Liver (tissue), 2 donors: ENCODE results near the gene SMC2.

Experiments used
- GABPA ChIP-seq, 2 donors: IDR thresholded peaks in 1 of 2; conservative IDR thresholded peaks in 1 of 2; 2 replicates each; pipeline ENCODE4 v1.6.1; 2016; ENCODE audit warnings: antibody characterized with exemption in 2 of 2, mild to moderate bottlenecking in 1 of 2, moderate library complexity in 1 of 2
- RAD21 ChIP-seq, 2 donors: IDR thresholded peaks; 2 replicates each; pipeline ENCODE4 v1.6.1; 2016; ENCODE audit warnings: antibody characterized with exemption in 2 of 2, mild to moderate bottlenecking in 2 of 2
- REST ChIP-seq: IDR thresholded peaks from 2 replicates; pipeline ENCODE4 v1.6.1; 2016; ENCODE audit warnings: antibody characterized with exemption, mild to moderate bottlenecking
- TAF1 ChIP-seq: conservative IDR thresholded peaks from 2 replicates; pipeline ENCODE4 v1.6.1; 2016; ENCODE audit warnings: antibody characterized with exemption, mild to moderate bottlenecking
- TF ChIP-seq, protein P1 (sequence below): IDR thresholded peaks from 2 replicates; pipeline ENCODE4 v1.6.1; 2016; ENCODE audit warnings: antibody characterized with exemption
- donor health status: healthy.

DNA sequence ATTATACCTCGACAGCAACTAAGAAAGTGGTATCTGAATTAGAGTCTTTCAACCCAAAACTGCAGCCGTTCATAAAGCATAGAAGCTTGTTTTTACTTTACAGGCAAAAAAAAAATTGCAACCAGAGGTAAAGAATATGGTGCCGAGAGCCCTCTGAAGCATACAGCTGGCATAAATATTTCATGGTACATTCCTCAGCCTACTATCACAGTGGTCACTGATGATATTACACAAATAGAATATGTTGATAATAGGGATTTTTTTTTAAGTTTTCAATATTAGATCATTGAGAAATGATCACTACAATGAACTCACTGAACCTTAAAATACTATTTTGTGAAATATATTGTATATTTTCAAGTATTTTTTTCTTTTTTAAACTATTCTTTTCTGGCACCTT, 6.2 kb upstream of the SMC2 start:
- no peak for TF ChIP-seq GABPA (IDR thresholded peaks at IDR 0.05 in 1 of 2, conservative IDR thresholded peaks at IDR 0.05 in 1 of 2)
- TF ChIP-seq TAF1 = no peak
- TF ChIP-seq, protein P1, sequence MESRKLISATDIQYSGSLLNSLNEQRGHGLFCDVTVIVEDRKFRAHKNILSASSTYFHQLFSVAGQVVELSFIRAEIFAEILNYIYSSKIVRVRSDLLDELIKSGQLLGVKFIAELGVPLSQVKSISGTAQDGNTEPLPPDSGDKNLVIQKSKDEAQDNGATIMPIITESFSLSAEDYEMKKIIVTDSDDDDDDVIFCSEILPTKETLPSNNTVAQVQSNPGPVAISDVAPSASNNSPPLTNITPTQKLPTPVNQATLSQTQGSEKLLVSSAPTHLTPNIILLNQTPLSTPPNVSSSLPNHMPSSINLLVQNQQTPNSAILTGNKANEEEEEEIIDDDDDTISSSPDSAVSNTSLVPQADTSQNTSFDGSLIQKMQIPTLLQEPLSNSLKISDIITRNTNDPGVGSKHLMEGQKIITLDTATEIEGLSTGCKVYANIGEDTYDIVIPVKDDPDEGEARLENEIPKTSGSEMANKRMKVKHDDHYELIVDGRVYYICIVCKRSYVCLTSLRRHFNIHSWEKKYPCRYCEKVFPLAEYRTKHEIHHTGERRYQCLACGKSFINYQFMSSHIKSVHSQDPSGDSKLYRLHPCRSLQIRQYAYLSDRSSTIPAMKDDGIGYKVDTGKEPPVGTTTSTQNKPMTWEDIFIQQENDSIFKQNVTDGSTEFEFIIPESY = no peak
- no peak for TF ChIP-seq REST
- no peak for TF ChIP-seq RAD21 (IDR thresholded peaks at IDR 0.05)
